Measurements from ENCODE around the gene ZBTB1. TPM values are rescaled to one million over a fixed set of nuclear protein-coding genes. Genes with fewer than 3 reads are reported as not detected.

Gene ZBTB1
- total and polyA plus RNA-seq, 4 donors = 5.4 to 29.3 (median 10.7) TPM

GRCh38 chr14:64503434-64504309 is 898 bp upstream of the ZBTB1 start, which contains the start of gene ZBTB25 (continued):
- TF ChIP-seq REST (IDR thresholded peaks at IDR 0.05) = no peak

GRCh38 chr14:64504897-64505794 is 576 bp downstream of the ZBTB1 start:
- WGBS = under 1% methylated on average over 68 of the region's 68 CpGs
- H3K4me1 ChIP-seq (ENCODE audit: control insufficient read depth in 4 of 4, insufficient read depth in 4 of 4, low read length in 3 of 4) = peaks cover 4 to 41% (median 23%) of the 10 kb centered on the region in 4 donors
- H3K9me3 ChIP-seq (ENCODE audit: control insufficient read depth in 4 of 4, low read length in 3 of 4) = no peaks in the 10 kb centered on the region
- peak overlapping the region; percentile 49 to 95 for H3K9ac ChIP-seq (ENCODE audit: low read depth in 1 of 2, low read length in 2 of 2)
- no peaks in the 10 kb centered on the region for H3K36me3 ChIP-seq (ENCODE audit: control insufficient read depth in 4 of 4, insufficient read depth in 3 of 4, low read depth in 1 of 4, low read length in 3 of 4)
- peak overlapping the region; percentile 62 to 84 (median 82) for H3K4me3 ChIP-seq (ENCODE audit: low read depth in 1 of 3, low read length in 3 of 3)
- H3K27me3 ChIP-seq (ENCODE audit: control insufficient read depth in 4 of 4, insufficient read depth in 4 of 4, low read length in 3 of 4) = no peaks in the 10 kb centered on the region
- TF ChIP-seq ZBTB33 (IDR thresholded peaks at IDR 0.05) (peak; percentile 42), REST (IDR thresholded peaks at IDR 0.05) (no peak)
- peak; percentile 81 for DNase-seq (ENCODE audit: low spot score)
- H3K27ac ChIP-seq (ENCODE audit: low read depth in 1 of 2, low read length in 2 of 2) = peak overlapping the region; percentile 99 to 100

DNA sequence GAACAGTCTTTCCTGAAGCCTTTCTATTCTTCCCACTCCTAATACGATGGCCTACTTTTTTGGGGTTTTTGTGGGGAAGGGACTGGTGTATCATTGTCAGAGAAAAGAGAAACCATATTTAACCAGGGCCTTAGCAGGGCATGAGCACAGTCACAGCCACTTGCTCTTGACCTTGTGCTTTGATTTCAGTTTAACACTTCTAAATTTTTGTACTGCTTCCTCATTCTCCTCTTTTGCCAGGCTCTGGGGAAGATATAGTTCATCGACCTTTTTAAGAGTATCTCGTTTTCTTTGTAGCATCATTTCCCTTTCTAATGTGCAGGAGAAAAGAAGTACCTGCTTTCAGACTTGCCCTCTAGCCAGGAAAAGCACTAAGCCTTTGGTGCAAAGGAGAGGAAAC is 2.2 kb downstream of the ZBTB1 start:
- no peaks in the 10 kb centered on the region for H3K36me3 ChIP-seq (ENCODE audit: control insufficient read depth in 4 of 4, insufficient read depth in 3 of 4, low read depth in 1 of 4, low read length in 3 of 4)
- H3K4me1 ChIP-seq (ENCODE audit: control insufficient read depth in 4 of 4, insufficient read depth in 4 of 4, low read length in 3 of 4) = peaks cover 3 to 45% (median 25%) of the 10 kb centered on the region in 4 donors
- no peaks in the 10 kb centered on the region for H3K9me3 ChIP-seq (ENCODE audit: control insufficient read depth in 4 of 4, low read length in 3 of 4)
- no peak overlapping the region for H3K9ac ChIP-seq (ENCODE audit: low read depth in 1 of 2, low read length in 2 of 2)
- DNase-seq (ENCODE audit: low spot score) = no peak
- H3K27me3 ChIP-seq (ENCODE audit: control insufficient read depth in 4 of 4, insufficient read depth in 4 of 4, low read length in 3 of 4) = no peaks in the 10 kb centered on the region
- peak overlapping the region in 1 of 2 donors; percentile 25 for H3K27ac ChIP-seq (ENCODE audit: low read depth in 1 of 2, low read length in 2 of 2)
- H3K4me3 ChIP-seq (ENCODE audit: low read depth in 1 of 3, low read length in 3 of 3) = no peak overlapping the region
- WGBS = 45% methylated on average over 3 of the region's 3 CpGs
- TF ChIP-seq TAF1 (conservative IDR thresholded peaks at IDR 0.05) = no peak
- TF ChIP-seq NR2F2 (IDR thresholded peaks at IDR 0.05) = no peak
- no peak for TF ChIP-seq ATF3 (IDR thresholded peaks at IDR 0.05)
- no peak for TF ChIP-seq RAD21 (IDR thresholded peaks at IDR 0.05)
- no peak for TF ChIP-seq HNF4G (IDR thresholded peaks at IDR 0.05)
- TF ChIP-seq YY1 (IDR thresholded peaks at IDR 0.05) = no peak
- TF ChIP-seq JUND (IDR thresholded peaks at IDR 0.05) = no peak
- no peak for TF ChIP-seq GABPA (IDR thresholded peaks at IDR 0.05 in 1 of 2, conservative IDR thresholded peaks at IDR 0.05 in 1 of 2)
- TF ChIP-seq RXRA (IDR thresholded peaks at IDR 0.05) = no peak
- TF ChIP-seq ZBTB33 (IDR thresholded peaks at IDR 0.05) = no peak
- TF ChIP-seq FOXA2 (IDR thresholded peaks at IDR 0.05) = no peak
- TF ChIP-seq HNF4A (conservative IDR thresholded peaks at IDR 0.05) = no peak
- no peak for TF ChIP-seq SP1 (IDR thresholded peaks at IDR 0.05)
- TF ChIP-seq EGR1 (IDR thresholded peaks at IDR 0.05; ENCODE audit: low read depth in 2 of 2) = no peak
- no peak for TF ChIP-seq FOXA1 (IDR thresholded peaks at IDR 0.05)

Data from liver (tissue), 9 donors.